HG03108 (cell line): ENCODE results near the gene RBM28.
A peak's percentile ranks its signal among the peaks of the same experiment; 100 is the strongest.

ENCODE experiments used
- ATAC-seq: cut with Tn5 transposase; IDR thresholded peaks from one replicate; pipeline ENCODE4 v1.9.1; 2021; ENCODE audit warnings: moderate library complexity; ENCODE audit not compliant: unreplicated experiment

The RBM28 gene

DNA sequence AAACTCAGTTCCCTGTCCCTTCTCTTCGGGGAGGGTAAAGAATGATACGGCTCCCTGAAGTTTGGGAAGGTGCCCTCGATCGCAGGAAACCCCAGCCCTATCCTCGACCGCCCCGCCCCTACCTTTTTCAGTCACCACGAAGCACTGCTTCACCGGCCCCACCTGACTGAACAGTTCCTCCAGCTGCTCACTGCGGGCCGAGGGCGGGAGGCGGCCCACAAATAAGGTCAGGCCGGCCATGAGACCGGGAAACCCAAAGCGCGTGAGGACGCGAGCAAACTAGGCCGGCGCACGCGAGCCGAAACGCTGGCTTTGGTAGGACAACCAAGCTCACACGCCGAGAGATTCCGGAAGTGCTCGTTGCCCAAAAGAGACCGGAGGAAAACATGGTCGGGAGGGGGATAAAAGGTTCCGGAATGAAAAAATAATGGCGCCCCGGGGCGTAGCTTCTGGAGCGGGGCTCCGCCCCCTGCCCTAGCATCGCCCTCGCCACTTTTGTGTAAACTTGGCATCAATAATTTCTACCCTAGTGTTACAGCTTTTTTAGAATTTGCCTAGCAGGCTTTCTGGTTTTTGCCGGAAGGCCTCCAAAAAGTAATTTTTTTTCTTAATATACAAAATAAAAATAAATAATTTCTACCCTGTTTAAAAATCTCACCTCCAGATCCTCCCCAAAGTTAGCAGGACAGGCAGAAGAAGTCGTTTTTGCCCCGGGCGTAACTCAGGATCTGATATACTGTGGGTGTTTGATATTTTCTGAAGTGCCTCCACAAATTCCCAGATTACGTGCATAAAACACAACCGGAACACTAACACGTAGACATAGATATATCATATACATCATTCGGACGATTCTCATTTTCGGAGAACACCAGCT lies at the start of gene RBM28:
TSS of gene RBM28 (minus strand) at position 355 of the 877 bp plus-strand sequence. CDS start at position 240, 115 bp downstream.
- peak; percentile 89 for ATAC-seq

GRCh38 chr7:128392446-128393327 lies 49.0 kb upstream of the RBM28 start:
- ATAC-seq = no peak

DNA sequence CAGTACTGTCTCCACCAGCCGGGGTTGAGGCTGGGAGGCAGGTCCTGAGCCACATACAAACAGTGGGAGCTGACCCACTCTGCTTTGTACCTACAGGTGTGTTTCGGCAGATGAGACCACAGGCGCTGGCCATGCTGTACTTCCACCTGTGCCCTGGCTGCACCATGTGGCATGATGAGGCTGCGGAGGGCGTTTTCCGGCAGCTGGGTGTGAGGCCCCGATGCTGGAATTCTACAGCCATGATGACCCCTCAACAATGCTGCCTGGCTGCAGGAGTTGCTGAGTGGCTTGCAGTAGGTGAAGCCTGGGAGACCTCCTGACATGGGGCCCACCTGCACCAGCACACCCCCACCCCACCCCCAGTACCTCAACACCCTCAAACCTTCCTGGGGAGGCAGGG lies 48.1 kb upstream of the RBM28 start:
- ATAC-seq = no peak

DNA sequence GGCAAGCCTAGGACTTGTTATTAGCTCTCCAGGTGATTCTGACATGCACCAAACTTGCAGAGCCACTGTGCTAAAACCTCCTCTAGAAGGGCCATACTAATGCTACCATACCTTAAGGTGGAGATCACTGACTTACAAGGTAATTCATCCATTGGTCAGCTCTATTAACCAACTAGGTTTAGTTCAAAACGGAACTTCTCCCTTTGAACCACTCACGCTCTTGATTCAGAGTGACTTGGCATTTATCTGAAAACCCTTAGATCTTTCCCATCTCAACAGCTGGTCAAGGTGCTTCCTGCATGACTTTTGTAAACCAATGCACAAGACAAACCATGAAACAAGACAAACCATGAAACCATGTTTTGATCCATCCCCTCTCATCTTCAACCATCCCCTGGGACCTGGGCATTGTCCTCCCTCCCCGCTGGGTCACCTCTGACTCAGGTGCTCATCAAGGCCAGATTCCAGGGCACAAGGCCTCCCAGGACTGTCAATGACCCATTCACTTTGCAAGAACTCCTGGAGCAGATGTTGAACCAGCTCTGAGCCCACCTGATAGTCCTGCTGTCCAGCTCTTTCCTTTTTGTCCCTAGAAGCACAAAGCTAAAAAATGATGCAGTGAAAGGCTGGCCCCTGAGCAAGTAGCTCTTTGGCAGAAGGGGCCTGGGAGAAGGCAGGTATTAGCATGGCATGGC lies 47.3 kb upstream of the RBM28 start:
- ATAC-seq = no peak

DNA sequence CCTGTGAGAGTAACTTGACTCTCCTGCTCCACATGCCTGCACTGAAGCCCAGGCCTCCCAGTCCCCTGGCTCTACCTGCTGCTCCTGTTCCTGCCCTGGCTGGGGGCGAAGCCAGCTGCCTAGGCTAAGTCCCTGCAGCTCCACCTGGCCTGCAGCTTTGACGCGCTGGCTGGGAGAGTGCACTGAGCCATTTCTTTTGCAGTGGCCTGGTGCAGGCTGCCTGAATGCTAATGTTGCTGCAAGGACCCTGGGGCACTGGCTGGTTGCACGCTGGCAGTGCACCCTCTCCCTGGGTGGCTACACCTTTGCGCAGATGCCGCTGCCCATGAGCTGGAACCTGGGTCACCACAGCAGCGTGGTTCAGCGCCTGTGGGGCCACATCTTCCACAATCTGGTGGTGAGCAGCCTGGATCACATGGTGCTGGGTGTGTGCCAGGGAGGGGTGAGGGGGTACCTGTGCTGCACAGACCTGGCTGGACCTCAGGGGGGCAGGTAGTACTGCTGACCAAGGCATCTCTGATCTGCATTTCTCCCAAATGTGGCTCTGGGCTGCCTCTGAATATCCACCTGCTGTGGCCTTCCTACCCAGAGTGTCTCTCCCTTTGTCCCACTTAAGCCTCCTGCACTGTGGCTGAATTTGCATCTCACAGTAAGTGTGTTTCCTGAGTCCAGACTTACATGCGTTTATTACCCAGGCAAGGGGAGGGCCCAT lies 46.1 kb upstream of the RBM28 start:
- no peak for ATAC-seq

GRCh38 chr7:128389085-128389617 lies 45.4 kb upstream of the RBM28 start:
- ATAC-seq = no peak

GRCh38 chr7:128388145-128388485 lies 44.4 kb upstream of the RBM28 start:
- no peak for ATAC-seq

GRCh38 chr7:128387216-128388144 lies 43.8 kb upstream of the RBM28 start:
- ATAC-seq = peak; percentile 57

DNA sequence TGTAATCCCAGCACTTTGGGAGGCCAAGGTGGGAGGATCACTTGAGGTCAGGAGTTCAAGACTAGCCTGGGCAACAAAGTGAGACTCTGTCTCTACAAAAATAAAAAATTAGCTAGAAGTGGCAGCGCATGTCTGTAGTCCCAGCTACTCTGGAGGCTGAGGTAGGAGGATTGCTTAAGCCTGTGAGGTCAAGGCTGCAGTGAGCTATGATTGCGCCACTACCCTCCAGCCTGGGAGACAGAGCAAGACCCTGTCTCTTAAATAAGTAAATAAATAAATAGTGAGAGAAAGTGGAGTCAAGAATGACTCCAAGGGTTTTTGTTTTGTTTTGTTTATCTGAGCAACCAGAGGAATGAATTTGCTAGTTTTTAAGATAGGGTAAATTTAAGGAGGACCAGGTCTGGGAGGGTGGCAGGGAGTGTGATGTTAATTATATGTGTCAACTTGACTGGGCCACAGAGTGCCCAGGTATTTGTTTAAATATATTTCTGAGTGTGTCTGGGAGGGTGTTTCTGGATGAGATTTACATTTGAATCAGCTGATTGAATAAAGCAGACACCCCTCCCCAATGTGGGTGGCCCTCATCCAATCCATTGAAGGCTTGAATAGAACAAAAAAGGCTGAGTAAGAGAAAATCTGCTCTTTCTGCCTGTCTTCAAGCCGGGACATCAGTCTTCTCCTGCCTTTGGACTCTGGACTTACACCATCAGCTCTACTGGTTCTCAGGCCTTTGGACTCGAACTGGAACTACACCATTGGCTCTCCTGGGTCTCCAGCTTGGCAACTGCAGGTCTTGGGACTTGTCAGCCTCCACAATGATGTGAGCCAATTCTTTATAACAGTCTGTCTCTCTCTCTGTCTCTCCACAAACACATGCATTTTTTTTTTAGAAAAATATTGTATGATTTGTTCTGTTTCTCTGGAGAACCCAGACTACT lies 42.5 kb upstream of the RBM28 start:
- ATAC-seq = no peak

DNA sequence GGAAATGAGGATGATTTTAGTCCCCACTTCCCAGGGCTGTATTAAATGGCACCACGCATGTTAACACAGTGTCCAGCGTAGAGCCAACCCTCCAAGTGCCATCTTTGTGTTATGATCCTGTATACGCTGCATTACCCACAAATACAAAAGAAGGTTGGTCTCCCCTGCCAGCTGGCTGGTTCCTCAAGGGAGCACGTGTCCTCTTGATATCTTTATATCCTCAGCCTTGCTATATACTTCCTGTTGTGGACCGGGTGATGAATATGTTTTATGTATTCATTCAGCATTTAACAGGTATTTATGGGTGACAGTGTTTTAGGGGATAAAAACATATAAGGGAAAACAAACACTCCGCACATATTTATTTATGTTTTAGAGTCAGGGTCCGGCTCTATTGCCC lies 41.0 kb upstream of the RBM28 start:
- no peak for ATAC-seq

GRCh38 chr7:128383776-128384175 lies 40.1 kb upstream of the RBM28 start:
- no peak for ATAC-seq

- ATAC-seq = no peak
These were observed 37.6 kb upstream of the RBM28 start for GRCh38 chr7:128381161-128381821.

DNA sequence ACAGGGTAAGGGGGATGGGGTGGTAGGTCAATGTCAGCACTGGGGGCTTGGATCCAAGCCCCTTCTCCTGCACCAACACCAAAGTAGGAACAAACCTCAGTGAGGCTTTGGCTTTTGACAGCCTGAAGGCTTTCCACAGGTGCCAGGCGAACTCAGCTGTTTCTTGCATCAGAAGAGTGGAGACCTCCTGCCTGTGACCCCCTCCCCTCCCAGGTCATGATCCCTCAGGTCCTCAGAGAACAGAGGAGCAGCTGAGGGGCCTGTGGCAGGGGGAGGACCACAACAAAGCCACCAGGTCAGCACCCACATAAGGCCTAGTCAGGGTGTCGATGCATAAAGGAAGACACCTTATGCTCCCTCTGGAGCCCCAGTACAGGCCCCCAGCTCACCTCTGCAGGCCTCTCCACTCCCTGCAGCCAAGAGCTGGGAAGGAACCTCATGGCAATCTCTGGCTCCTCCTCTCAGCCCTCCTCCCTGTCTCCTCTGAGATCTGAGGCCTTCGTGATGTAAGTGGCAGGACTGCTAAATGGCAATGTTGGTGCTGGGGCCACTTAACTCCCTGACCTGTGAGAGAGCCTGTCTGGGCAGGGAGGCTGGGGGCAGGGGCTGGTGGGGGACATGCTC lies 36.9 kb upstream of the RBM28 start:
- no peak for ATAC-seq

GRCh38 chr7:128379900-128380479 lies 36.3 kb upstream of the RBM28 start:
- no peak for ATAC-seq

GRCh38 chr7:128378637-128379036 lies 34.9 kb upstream of the RBM28 start:
- no peak for ATAC-seq

GRCh38 chr7:128376077-128376476 lies 32.4 kb upstream of the RBM28 start:
- ATAC-seq = no peak

DNA sequence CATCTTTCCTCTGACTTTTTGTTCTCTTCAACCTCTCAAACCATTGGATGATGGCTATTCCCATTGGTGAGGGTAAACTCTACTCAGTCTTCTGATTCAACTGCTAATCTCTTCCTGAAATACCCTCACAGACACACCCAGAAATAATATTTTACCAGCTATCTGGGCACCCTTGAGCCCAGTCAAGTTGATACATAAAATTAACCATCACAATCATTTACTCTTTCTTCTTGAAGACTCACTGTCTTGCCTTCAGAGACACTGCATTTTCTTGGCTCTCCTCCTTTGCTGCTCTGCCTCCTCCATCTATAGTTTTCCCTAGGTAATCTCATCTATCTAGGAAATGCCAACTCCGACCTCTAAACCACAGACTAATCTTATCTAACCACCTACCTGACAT lies 30.3 kb upstream of the RBM28 start:
- no peak for ATAC-seq
